ENCODE data around the gene GRM8.

DNA sequence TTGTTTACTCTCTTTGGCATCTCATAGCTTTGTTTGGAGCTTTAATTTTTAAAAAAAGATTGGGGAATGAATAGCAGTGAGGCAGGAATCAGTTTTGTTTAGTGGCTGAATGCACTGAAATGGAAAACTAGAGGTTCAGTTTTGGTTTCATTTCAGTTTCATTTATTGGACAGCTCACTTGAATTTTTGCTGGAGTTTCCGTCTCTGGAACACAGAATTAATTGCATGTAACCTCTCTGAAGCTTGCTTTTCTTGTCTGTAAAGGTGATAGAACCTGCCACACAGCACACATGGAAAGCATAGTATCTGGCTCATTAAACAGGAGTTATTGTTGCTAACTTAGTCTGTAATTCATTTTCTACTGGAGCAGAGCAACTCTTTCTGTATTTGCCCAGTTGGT is 7.1 kb downstream of the GRM8 start:
- TF ChIP-seq ZNF565 (CRISPR knock-in tag; conservative IDR thresholded peaks at IDR 0.05; ENCODE audit: low read depth) (no peak), ZC3H10 (CRISPR knock-in tag; IDR thresholded peaks at IDR 0.05) (no peak), ZFP3 (CRISPR knock-in tag; IDR thresholded peaks at IDR 0.05) (no peak), PPARA (CRISPR knock-in tag; IDR thresholded peaks at IDR 0.05; ENCODE audit: borderline replicate concordance) (no peak)
- TF ChIP-seq, protein P1, sequence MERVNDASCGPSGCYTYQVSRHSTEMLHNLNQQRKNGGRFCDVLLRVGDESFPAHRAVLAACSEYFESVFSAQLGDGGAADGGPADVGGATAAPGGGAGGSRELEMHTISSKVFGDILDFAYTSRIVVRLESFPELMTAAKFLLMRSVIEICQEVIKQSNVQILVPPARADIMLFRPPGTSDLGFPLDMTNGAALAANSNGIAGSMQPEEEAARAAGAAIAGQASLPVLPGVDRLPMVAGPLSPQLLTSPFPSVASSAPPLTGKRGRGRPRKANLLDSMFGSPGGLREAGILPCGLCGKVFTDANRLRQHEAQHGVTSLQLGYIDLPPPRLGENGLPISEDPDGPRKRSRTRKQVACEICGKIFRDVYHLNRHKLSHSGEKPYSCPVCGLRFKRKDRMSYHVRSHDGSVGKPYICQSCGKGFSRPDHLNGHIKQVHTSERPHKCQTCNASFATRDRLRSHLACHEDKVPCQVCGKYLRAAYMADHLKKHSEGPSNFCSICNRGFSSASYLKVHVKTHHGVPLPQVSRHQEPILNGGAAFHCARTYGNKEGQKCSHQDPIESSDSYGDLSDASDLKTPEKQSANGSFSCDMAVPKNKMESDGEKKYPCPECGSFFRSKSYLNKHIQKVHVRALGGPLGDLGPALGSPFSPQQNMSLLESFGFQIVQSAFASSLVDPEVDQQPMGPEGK (CRISPR knock-in tag; IDR thresholded peaks at IDR 0.05; ENCODE audit: borderline replicate concordance) = no peak
